ENCODE measurements around the gene MRTFA. TPM values are rescaled to one million over a fixed set of nuclear protein-coding genes. Genes with fewer than 3 reads are reported as not detected.

Gene MRTFA
- total and polyA plus RNA-seq, 9 of the 15 experiments (the other 6 are each of a cell fraction or from before 2014, with no cell fraction given), result 0.84 to 21.1 (median 3.7) TPM

DNA sequence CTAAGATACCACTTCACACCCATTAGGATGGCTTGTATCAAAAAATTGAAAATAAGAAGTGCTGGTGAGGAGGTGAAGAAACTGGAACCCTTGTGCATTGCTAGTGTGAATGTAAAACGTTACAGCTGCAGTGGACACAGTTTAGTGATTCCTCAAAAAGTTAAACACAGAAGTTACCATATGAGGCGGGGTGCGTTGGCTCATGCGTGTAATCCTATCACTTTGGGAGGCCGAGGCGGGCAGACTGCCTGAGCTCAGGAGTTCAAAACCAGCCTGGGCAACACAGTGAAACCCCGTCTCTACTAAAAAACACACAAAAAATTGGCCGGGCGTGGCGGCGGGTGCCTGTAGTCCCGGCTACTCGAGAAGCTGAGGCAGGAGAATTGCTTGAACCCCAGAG, 222.6 kb downstream of the MRTFA start:
- H3K27me3 ChIP-seq (ENCODE audit: control insufficient read depth in 2 of 2, insufficient read depth in 2 of 2, low read length in 2 of 2), result no peaks in the 10 kb centered on the region
- FAIRE-seq (no peak), DNase-seq (ENCODE audit: extremely low read depth in 1 of 4, low spot score in 3 of 4) (no peak), ATAC-seq (no peak)
- BruUV-seq (replicated peaks), result no TSS peak
- 81% methylated on average over 9 of the region's 13 CpGs for WGBS (ENCODE audit: insufficient coverage, low coverage, missing lambda C conversion rate)
- ChIA-PET POLR2A (no interaction called here), CTCF (ENCODE audit: low intra/inter-chr PET ratio) (no interaction called here)
- H3K79me2 ChIP-seq (ENCODE audit: control insufficient read depth, insufficient read depth, low read length), result no peaks in the 10 kb centered on the region
- H3K27ac ChIP-seq (ENCODE audit: extremely low read depth, low read depth, low read length), result no peak overlapping the region
- no peaks in the 10 kb centered on the region; a peak in 2 of 5 replicates for H3K4me1 ChIP-seq (replicated peaks in 1 of 2; ENCODE audit: control insufficient read depth in 2 of 2, insufficient read depth in 2 of 2, low read length in 2 of 2)
- no peaks in the 10 kb centered on the region for H3K9me1 ChIP-seq (ENCODE audit: control insufficient read depth, insufficient read depth, low read length)
- intact Hi-C loops (cut with micrococcal nuclease) (no loop called here), in situ Hi-C loops (cut with MboI) (no loop called here)
- no peak overlapping the region for H3K4me3 ChIP-seq
- no peak for TF ChIP-seq CCAR2 (IDR thresholded peaks at IDR 0.05; ENCODE audit: low read depth, low read length)
- H3K4me2 ChIP-seq (ENCODE audit: insufficient read depth, low read length), result no peak overlapping the region
- H4K20me1 ChIP-seq (replicated peaks; ENCODE audit: control insufficient read depth, insufficient read depth, low read length), result no peaks in the 10 kb centered on the region
- no peaks in the 10 kb centered on the region for H3K9me3 ChIP-seq (replicated peaks; ENCODE audit: control insufficient read depth, insufficient read depth, low read depth, low read length)
- no peak overlapping the region for H3K9ac ChIP-seq (ENCODE audit: insufficient read depth in 1 of 2, low read depth in 2 of 2, low read length in 2 of 2)
- H3K36me3 ChIP-seq (ENCODE audit: control insufficient read depth, insufficient read depth, low read length), result peaks cover 33% of the 10 kb centered on the region; the same call in 2 of the 3 replicates
- H2AFZ ChIP-seq (ENCODE audit: low read depth, low read length), result no peak overlapping the region

DNA sequence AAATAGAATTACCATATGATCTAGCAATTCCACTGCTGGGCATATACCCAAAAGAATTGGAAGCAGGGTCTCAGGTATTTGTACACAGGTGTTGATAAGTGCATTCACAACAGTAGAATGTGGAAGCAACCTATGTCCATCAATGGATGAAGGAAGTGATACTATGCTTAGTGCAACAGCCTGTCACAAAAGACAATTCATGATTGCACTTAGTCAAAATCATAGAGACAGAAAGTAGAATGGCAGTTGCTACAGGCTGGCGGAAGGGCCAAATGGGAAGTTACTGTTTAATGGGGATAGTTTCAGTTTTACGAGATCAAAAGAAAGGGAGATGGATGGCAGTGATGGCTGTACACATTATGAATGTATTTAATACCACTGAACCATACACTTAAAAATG, 224.1 kb downstream of the MRTFA start:
- Histone ChIP-seq H3K79me2 (ENCODE audit: control insufficient read depth, insufficient read depth, low read length) (no peaks in the 10 kb centered on the region), H3K9me1 (ENCODE audit: control insufficient read depth, insufficient read depth, low read length) (no peaks in the 10 kb centered on the region), H3K4me3 (no peak overlapping the region), H2AFZ (ENCODE audit: low read depth, low read length) (no peak overlapping the region), H3K4me2 (ENCODE audit: insufficient read depth, low read length) (no peak overlapping the region), H3K27me3 (ENCODE audit: control insufficient read depth in 2 of 2, insufficient read depth in 2 of 2, low read length in 2 of 2) (no peaks in the 10 kb centered on the region), H3K9me3 (replicated peaks; ENCODE audit: control insufficient read depth, insufficient read depth, low read depth, low read length) (no peaks in the 10 kb centered on the region), H3K9ac (ENCODE audit: insufficient read depth in 1 of 2, low read depth in 2 of 2, low read length in 2 of 2) (no peak overlapping the region), H3K4me1 (replicated peaks in 1 of 2; ENCODE audit: control insufficient read depth in 2 of 2, insufficient read depth in 2 of 2, low read length in 2 of 2) (no peaks in the 10 kb centered on the region; a peak in 1 of 5 replicates), H3K36me3 (ENCODE audit: control insufficient read depth, insufficient read depth, low read length) (peaks cover 46% of the 10 kb centered on the region; the same call in 2 of the 3 replicates), H4K20me1 (replicated peaks; ENCODE audit: control insufficient read depth, insufficient read depth, low read length) (no peaks in the 10 kb centered on the region), H3K27ac (ENCODE audit: extremely low read depth, low read depth, low read length) (no peak overlapping the region)
- FAIRE-seq (no peak), DNase-seq (ENCODE audit: extremely low read depth in 1 of 4, low spot score in 3 of 4) (no peak), ATAC-seq (no peak)
- BruUV-seq (replicated peaks), result no TSS peak
- POLR2A ChIA-PET, result interaction anchor here (0.6 to 1.5 kb wide), 2 partner anchors 15 to 31 kb away, joined by 3 read pairs; no protein-coding TSS in a partner anchor
- in situ Hi-C loops (cut with MboI), result no loop called here
- no peak for TF ChIP-seq ZNF717 (CRISPR knock-in tag; IDR thresholded peaks at IDR 0.05)
- TF ChIP-seq PTBP1 (IDR thresholded peaks at IDR 0.05; ENCODE audit: low read depth, low read length), result no peak
- no peak for TF ChIP-seq SRSF7 (optimal IDR thresholded peaks at IDR 0.05; ENCODE audit: low read depth, low read length)
- TF ChIP-seq CBFA2T3 (IDR thresholded peaks at IDR 0.05), result no peak
- TF ChIP-seq BMI1 (IDR thresholded peaks at IDR 0.05; ENCODE audit: low read length), result no peak
- WGBS (ENCODE audit: insufficient coverage, low coverage, missing lambda C conversion rate), result 100% methylated on average over 1 of the region's 2 CpGs
- intact Hi-C loops (cut with micrococcal nuclease), result no loop called here
- CTCF ChIA-PET (ENCODE audit: low intra/inter-chr PET ratio), result no interaction called here
